ENCODE results near the gene RNU6-9. TPM values are rescaled to one million over a fixed set of nuclear protein-coding genes. Genes with fewer than 3 reads are reported as not detected.

RNU6-9 gene
- total RNA-seq, 1 donor from 2014 or later: not detected

DNA sequence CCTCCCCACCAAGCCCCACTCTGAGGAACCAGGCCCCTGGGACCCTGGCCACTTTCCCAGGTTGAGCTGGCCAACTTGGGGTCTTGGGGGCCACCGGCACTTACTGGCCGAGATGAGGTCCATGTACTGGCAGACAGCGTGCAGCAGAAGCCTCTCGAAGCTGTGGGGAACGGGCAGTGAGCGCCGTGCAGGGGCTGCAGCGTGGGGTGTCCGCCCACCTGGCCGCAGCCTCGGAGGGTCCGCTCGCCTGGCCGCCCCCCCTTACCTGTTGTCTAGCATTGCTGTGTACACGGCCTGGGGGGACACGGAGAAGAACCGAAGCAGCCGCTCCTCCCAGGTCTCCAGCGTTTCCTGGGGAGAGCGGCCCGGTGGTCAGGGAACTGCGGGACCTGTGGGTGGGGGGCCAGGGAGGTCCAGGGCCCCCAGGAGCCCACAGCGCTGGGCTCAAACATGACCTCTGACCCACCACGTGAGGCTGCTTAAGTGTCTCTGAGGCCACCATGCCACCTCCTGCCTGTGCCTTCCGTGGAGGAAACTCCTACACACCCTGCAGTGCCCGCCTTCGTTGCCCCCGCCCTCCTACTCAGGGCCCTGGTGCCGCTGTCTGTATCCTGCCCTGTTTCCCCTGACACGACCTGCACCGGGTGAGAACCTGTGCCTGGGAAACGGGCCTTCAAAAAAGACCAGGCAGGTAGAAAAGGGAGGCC, 6.2 kb downstream of the RNU6-9 start:
- no peak overlapping the region for H3K27ac Mint-ChIP-seq (ENCODE audit: unreplicated experiment)
- peak; percentile 87 for DNase-seq (ENCODE audit: low spot score)
- TF ChIP-seq, protein P1, sequence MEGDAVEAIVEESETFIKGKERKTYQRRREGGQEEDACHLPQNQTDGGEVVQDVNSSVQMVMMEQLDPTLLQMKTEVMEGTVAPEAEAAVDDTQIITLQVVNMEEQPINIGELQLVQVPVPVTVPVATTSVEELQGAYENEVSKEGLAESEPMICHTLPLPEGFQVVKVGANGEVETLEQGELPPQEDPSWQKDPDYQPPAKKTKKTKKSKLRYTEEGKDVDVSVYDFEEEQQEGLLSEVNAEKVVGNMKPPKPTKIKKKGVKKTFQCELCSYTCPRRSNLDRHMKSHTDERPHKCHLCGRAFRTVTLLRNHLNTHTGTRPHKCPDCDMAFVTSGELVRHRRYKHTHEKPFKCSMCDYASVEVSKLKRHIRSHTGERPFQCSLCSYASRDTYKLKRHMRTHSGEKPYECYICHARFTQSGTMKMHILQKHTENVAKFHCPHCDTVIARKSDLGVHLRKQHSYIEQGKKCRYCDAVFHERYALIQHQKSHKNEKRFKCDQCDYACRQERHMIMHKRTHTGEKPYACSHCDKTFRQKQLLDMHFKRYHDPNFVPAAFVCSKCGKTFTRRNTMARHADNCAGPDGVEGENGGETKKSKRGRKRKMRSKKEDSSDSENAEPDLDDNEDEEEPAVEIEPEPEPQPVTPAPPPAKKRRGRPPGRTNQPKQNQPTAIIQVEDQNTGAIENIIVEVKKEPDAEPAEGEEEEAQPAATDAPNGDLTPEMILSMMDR (IDR thresholded peaks at IDR 0.05): no peak
- no peaks in the 10 kb centered on the region for H3K9me3 Mint-ChIP-seq (ENCODE audit: low read depth)
- no peaks in the 10 kb centered on the region for H3K27me3 Mint-ChIP-seq (ENCODE audit: low read depth)
- H3K4me1 Mint-ChIP-seq (ENCODE audit: low read depth): no peaks in the 10 kb centered on the region
- no peak overlapping the region for H3K4me3 Mint-ChIP-seq (ENCODE audit: unreplicated experiment)
- peaks cover 6% of the 10 kb centered on the region for H3K36me3 Mint-ChIP-seq (ENCODE audit: low read depth)

DNA sequence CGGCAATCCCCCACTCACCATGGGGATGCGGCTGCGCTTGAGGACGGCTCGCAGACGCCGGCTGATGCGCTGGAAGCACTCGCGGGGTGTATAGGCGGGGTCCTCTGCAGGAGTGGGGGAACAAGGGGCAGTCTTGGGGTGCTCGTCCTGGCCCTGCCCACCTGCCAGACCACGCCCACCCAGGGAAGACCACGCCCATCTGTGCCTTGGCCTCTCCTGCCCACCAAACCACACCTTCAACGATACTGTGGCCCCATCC, 6.7 kb downstream of the RNU6-9 start:
- no peaks in the 10 kb centered on the region for H3K27me3 Mint-ChIP-seq (ENCODE audit: low read depth)
- no peaks in the 10 kb centered on the region for H3K4me1 Mint-ChIP-seq (ENCODE audit: low read depth)
- no peak overlapping the region for H3K4me3 Mint-ChIP-seq (ENCODE audit: unreplicated experiment)
- H3K27ac Mint-ChIP-seq (ENCODE audit: unreplicated experiment): no peak overlapping the region
- H3K36me3 Mint-ChIP-seq (ENCODE audit: low read depth): peaks cover 6% of the 10 kb centered on the region
- no peak for DNase-seq (ENCODE audit: low spot score)
- TF ChIP-seq, protein P1 (IDR thresholded peaks at IDR 0.05): no peak
- no peaks in the 10 kb centered on the region for H3K9me3 Mint-ChIP-seq (ENCODE audit: low read depth)

GRCh38 chr19:900302-901111, 7.2 kb downstream of the RNU6-9 start:
- no peak overlapping the region for H3K27ac Mint-ChIP-seq (ENCODE audit: unreplicated experiment)
- TF ChIP-seq, protein P1 (IDR thresholded peaks at IDR 0.05): no peak
- H3K36me3 Mint-ChIP-seq (ENCODE audit: low read depth): peaks cover 6% of the 10 kb centered on the region
- no peak overlapping the region for H3K4me3 Mint-ChIP-seq (ENCODE audit: unreplicated experiment)
- H3K27me3 Mint-ChIP-seq (ENCODE audit: low read depth): no peaks in the 10 kb centered on the region
- H3K4me1 Mint-ChIP-seq (ENCODE audit: low read depth): no peaks in the 10 kb centered on the region
- peak; percentile 80 for DNase-seq (ENCODE audit: low spot score)
- H3K9me3 Mint-ChIP-seq (ENCODE audit: low read depth): no peaks in the 10 kb centered on the region

GRCh38 chr19:901216-902092, 8.2 kb downstream of the RNU6-9 start:
- DNase-seq (ENCODE audit: low spot score): peak; percentile 83
- no peaks in the 10 kb centered on the region for H3K9me3 Mint-ChIP-seq (ENCODE audit: low read depth)
- no peak overlapping the region for H3K27ac Mint-ChIP-seq (ENCODE audit: unreplicated experiment)
- TF ChIP-seq, protein P1 (IDR thresholded peaks at IDR 0.05): no peak
- no peaks in the 10 kb centered on the region for H3K4me1 Mint-ChIP-seq (ENCODE audit: low read depth)
- H3K36me3 Mint-ChIP-seq (ENCODE audit: low read depth): peaks cover 6% of the 10 kb centered on the region
- no peaks in the 10 kb centered on the region for H3K27me3 Mint-ChIP-seq (ENCODE audit: low read depth)
- H3K4me3 Mint-ChIP-seq (ENCODE audit: unreplicated experiment): no peak overlapping the region

DNA sequence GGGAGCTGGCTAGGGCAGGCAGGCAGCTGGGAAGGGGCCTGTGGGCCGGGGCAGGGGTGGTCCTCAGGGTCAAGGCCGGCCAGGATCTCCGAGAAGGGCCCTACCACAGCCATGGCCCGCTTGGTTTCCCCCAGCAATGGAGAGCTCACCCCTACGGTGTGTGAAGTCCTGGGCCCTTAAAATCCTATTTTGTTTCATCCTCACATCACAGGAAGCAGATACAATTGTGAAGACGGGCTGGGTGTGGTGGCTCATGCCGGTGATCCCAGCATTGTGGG, 8.7 kb downstream of the RNU6-9 start:
- Mint-ChIP-seq H3K9me3 (ENCODE audit: low read depth) (no peaks in the 10 kb centered on the region), H3K27me3 (ENCODE audit: low read depth) (no peaks in the 10 kb centered on the region), H3K27ac (ENCODE audit: unreplicated experiment) (no peak overlapping the region), H3K4me3 (ENCODE audit: unreplicated experiment) (no peak overlapping the region), H3K4me1 (ENCODE audit: low read depth) (no peaks in the 10 kb centered on the region), H3K36me3 (ENCODE audit: low read depth) (peaks cover 2% of the 10 kb centered on the region)
- TF ChIP-seq, protein P1 (IDR thresholded peaks at IDR 0.05): no peak
- peak; percentile 80 for DNase-seq (ENCODE audit: low spot score)
